GM23338 (cell line): ENCODE data around the gene USH2A. TPM values are rescaled to one million over a fixed set of nuclear protein-coding genes. Genes with fewer than 3 reads are reported as not detected.

ENCODE experiments used
- ATAC-seq: fragments of 200-7000 bp; cut with Tn5 transposase; 3 replicates; pipeline ENCODE4 v1.9.1; 2020
- DNase-seq: peaks from one replicate; pipeline ENCODE4 v3.0.0-alpha.2; 2015; ENCODE audit warnings: low spot score
- H2AFZ ChIP-seq: fragments of 200-600 bp; sonication (generic); 2 replicates; pipeline ENCODE4 v1.8.0; 2016; ENCODE audit warnings: antibody characterized with exemption, mild to moderate bottlenecking, moderate library complexity
- H3F3A ChIP-seq: fragments of 200-600 bp; sonication (generic); replicated peaks from 2 replicates; pipeline ENCODE4 v1.8.0; 2017; ENCODE audit warnings: antibody characterized with exemption, mixed run types, low read depth
- H3K27ac ChIP-seq: fragments of 200-600 bp; sonication (generic); 2 replicates; pipeline ENCODE4 v1.6.1; 2016; ENCODE audit warnings: low read depth
- H3K27me3 ChIP-seq: fragments of 200-600 bp; sonication (generic); 2 replicates; pipeline ENCODE4 v1.8.0; 2016; ENCODE audit warnings: mild to moderate bottlenecking, mixed run types, moderate library complexity; ENCODE audit not compliant: insufficient read depth
- H3K36me3 ChIP-seq: fragments of 200-600 bp; sonication (generic); 2 replicates; pipeline ENCODE4 v1.8.0; 2016; ENCODE audit warnings: mild to moderate bottlenecking; ENCODE audit not compliant: insufficient read depth
- H3K4me1 ChIP-seq: fragments of 200-600 bp; sonication (generic); 2 replicates; pipeline ENCODE4 v1.8.0; 2016; ENCODE audit warnings: mild to moderate bottlenecking, moderate library complexity; ENCODE audit not compliant: insufficient read depth
- H3K4me2 ChIP-seq: fragments of 200-600 bp; sonication (generic); 2 replicates; pipeline ENCODE4 v1.7.1; 2017; ENCODE audit warnings: mixed run types
- H3K4me3 ChIP-seq: fragments of 200-600 bp; sonication (generic); 2 replicates; pipeline ENCODE4 v1.6.1; 2016; ENCODE audit warnings: mixed run types
- H3K79me2 ChIP-seq: fragments of 200-600 bp; sonication (generic); replicated peaks from 2 replicates; pipeline ENCODE4 v1.8.0; 2017; ENCODE audit warnings: mild to moderate bottlenecking; ENCODE audit not compliant: insufficient read depth
- H3K9me2 ChIP-seq: fragments of 200-600 bp; sonication (generic); 2 replicates; pipeline ENCODE4 v1.8.0; 2017; ENCODE audit not compliant: insufficient read depth
- H4K20me1 ChIP-seq: fragments of 200-600 bp; sonication (generic); replicated peaks from 2 replicates; pipeline ENCODE4 v1.8.0; 2017; ENCODE audit warnings: mild to moderate bottlenecking; ENCODE audit not compliant: insufficient read depth
- H3K27ac Mint-ChIP-seq: 2 replicates; pipeline ENCODE4 v1.8.0; 2020; ENCODE audit warnings: inconsistent platforms, mild to moderate bottlenecking, moderate library complexity, mixed read lengths
- H3K27me3 Mint-ChIP-seq: 3 replicates; pipeline ENCODE4 v1.8.0; 2022; ENCODE audit warnings: low read depth, mild to moderate bottlenecking, moderate library complexity, mixed read lengths, inconsistent platforms; ENCODE audit not compliant: insufficient read depth, poor library complexity
- H3K36me3 Mint-ChIP-seq: 3 replicates; pipeline ENCODE4 v1.8.0; 2021; ENCODE audit warnings: low read depth, mild to moderate bottlenecking, inconsistent platforms, moderate library complexity, mixed read lengths
- H3K4me1 Mint-ChIP-seq: 3 replicates; pipeline ENCODE4 v1.8.0; 2020; ENCODE audit warnings: mild to moderate bottlenecking, inconsistent platforms, mixed read lengths
- H3K4me3 Mint-ChIP-seq: 3 replicates; pipeline ENCODE4 v1.8.0; 2021; ENCODE audit warnings: moderate library complexity, mild to moderate bottlenecking, inconsistent platforms, mixed read lengths
- H3K9me3 Mint-ChIP-seq: 3 replicates; pipeline ENCODE4 v1.8.0; 2020; ENCODE audit warnings: moderate library complexity, mild to moderate bottlenecking, inconsistent platforms, mixed read lengths
- CREB1 ChIP-seq: fragments of 250-450 bp; sonication (Bioruptor Pico); IDR thresholded peaks from 2 replicates; pipeline ENCODE4 v1.5.0; 2020; ENCODE audit warnings: low read depth, mild to moderate bottlenecking, moderate library complexity
- CTCF ChIP-seq, 2 experiments: fragments of 200-600 bp in 1 of 2; sonication (generic) in 1 of 2; conservative IDR thresholded peaks; 2 replicates each; pipeline versions ENCODE4 v1.5.1 to v1.6.1; 2016 to 2017; ENCODE audit warnings: antibody characterized with exemption in 2 of 2, low read depth in 2 of 2, mild to moderate bottlenecking in 2 of 2, moderate library complexity in 1 of 2
- EZH2 ChIP-seq: fragments of 200-600 bp; sonication (generic); IDR thresholded peaks from one replicate; pipeline ENCODE4 v1.8.0; 2017; ENCODE audit warnings: antibody characterized with exemption, mild to moderate bottlenecking, low read depth; ENCODE audit not compliant: unreplicated experiment
- EZH2phosphoT487 ChIP-seq: fragments of 200-600 bp; sonication (generic); IDR thresholded peaks from one replicate; pipeline ENCODE4 v1.8.1; 2018; ENCODE audit warnings: antibody characterized with exemption; ENCODE audit not compliant: unreplicated experiment
- JUNB ChIP-seq: IDR thresholded peaks from one replicate; pipeline ENCODE4 v1.6.1; 2016; ENCODE audit warnings: antibody characterized with exemption; ENCODE audit not compliant: unreplicated experiment
- NANOG ChIP-seq: IDR thresholded peaks from 2 replicates; pipeline ENCODE4 v1.6.1; 2016; ENCODE audit warnings: antibody characterized with exemption, borderline replicate concordance
- POLR2AphosphoS5 ChIP-seq: IDR thresholded peaks from 2 replicates; pipeline ENCODE4 v1.6.1; 2016; ENCODE audit warnings: antibody characterized with exemption, low read depth
- REST ChIP-seq: IDR thresholded peaks from one replicate; pipeline ENCODE4 v1.6.1; 2018; ENCODE audit warnings: antibody characterized with exemption; ENCODE audit not compliant: unreplicated experiment
- STAT1 ChIP-seq: IDR thresholded peaks from one replicate; pipeline ENCODE4 v1.6.1; 2016; ENCODE audit warnings: antibody characterized with exemption; ENCODE audit not compliant: unreplicated experiment
- ZNF114 ChIP-seq: fragments of 250-450 bp; sonication (Bioruptor Pico); IDR thresholded peaks from 2 replicates; pipeline ENCODE4 v1.5.0; 2020; ENCODE audit warnings: mild to moderate bottlenecking, moderate library complexity
- ZNF331 ChIP-seq: fragments of 250-450 bp; sonication (Bioruptor Pico); IDR thresholded peaks from 2 replicates; pipeline ENCODE4 v1.5.0; 2020; ENCODE audit warnings: low read depth, mild to moderate bottlenecking, moderate library complexity
- ZNF462 ChIP-seq: fragments of 250-450 bp; sonication (Bioruptor Pico); IDR thresholded peaks from 2 replicates; pipeline ENCODE4 v1.5.0; 2020; ENCODE audit warnings: mild to moderate bottlenecking, moderate library complexity
- polyA plus RNA-seq: library from polyadenylated mRNA; unstranded; fragments of >200 nt; fragmentation: Nextera tagmentation; extraction: Ambion mirVana; gene quantifications from 2 replicates; pipeline ENCODE4 v1.2.1, GENCODE V29; 2016
- total RNA-seq: library from RNA; depleted of rRNA; stranded (reverse); fragments of >200 nt; shearing (Covaris generic); gene quantifications from 2 replicates; pipeline ENCODE4 v1.2.3, GENCODE V29; 2014
- TF ChIP-seq, protein P1 (sequence below): IDR thresholded peaks from 2 replicates; pipeline ENCODE4 v1.6.1; 2016; ENCODE audit warnings: antibody characterized with exemption

USH2A gene
- total and polyA plus RNA-seq, 2 experiments from 2014 or later, result 0.03 TPM

DNA sequence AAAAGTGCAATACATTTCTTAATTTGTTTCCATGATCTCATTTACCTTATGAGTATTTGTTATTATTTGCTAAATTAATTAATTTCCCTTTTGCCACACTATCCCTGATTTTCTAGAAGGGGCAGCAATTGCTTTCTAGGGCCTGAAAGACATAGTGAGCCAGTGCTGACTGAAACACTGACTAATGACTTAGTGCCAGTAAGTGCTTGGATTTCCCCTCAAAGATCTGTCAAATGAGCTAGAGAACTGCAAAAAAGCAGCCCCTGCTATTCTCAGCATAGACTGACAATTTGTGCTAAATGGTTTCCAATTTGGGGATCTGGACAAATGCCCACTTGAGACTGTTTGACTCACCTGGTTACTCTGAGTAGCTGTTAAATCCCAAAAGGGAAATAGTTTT lies 35.6 kb upstream of the USH2A start:
- no peaks in the 10 kb centered on the region for H3K79me2 ChIP-seq
- Mint-ChIP-seq H3K27me3 (peaks cover 8% of the 10 kb centered on the region), H3K36me3 (no peaks in the 10 kb centered on the region), H3K27ac (peak overlapping the region; percentile 17; the same call in 1 of the 2 replicates), H3K4me1 (peaks cover 29% of the 10 kb centered on the region), H3K4me3 (no peak overlapping the region), H3K9me3 (no peaks in the 10 kb centered on the region)
- no peak overlapping the region for H3K27ac ChIP-seq
- H4K20me1 ChIP-seq, result no peaks in the 10 kb centered on the region
- TF ChIP-seq JUNB (no peak), EZH2phosphoT487 (no peak), CTCF (conservative IDR thresholded peaks at IDR 0.05; ENCODE audit: low read depth in 2 of 2) (no peak), ZNF331 (no peak), ZNF462 (CRISPR knock-in tag) (no peak), CREB1 (CRISPR knock-in tag) (no peak), ZNF114 (no peak), STAT1 (no peak), NANOG (no peak), REST (no peak), POLR2AphosphoS5 (no peak), EZH2 (no peak)
- TF ChIP-seq, protein P1, sequence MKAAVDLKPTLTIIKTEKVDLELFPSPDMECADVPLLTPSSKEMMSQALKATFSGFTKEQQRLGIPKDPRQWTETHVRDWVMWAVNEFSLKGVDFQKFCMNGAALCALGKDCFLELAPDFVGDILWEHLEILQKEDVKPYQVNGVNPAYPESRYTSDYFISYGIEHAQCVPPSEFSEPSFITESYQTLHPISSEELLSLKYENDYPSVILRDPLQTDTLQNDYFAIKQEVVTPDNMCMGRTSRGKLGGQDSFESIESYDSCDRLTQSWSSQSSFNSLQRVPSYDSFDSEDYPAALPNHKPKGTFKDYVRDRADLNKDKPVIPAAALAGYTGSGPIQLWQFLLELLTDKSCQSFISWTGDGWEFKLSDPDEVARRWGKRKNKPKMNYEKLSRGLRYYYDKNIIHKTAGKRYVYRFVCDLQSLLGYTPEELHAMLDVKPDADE, result no peak
- H3F3A ChIP-seq, result no peaks in the 10 kb centered on the region
- no peak for ATAC-seq
- H3K4me1 ChIP-seq, result no peaks in the 10 kb centered on the region; the same call in 1 of the 2 replicates
- H3K9me2 ChIP-seq, result no peaks in the 10 kb centered on the region
- H2AFZ ChIP-seq, result no peak overlapping the region
- H3K27me3 ChIP-seq, result no peaks in the 10 kb centered on the region
- H3K4me3 ChIP-seq, result no peak overlapping the region
- DNase-seq, result no peak
- no peak overlapping the region for H3K4me2 ChIP-seq
- no peaks in the 10 kb centered on the region for H3K36me3 ChIP-seq
